Mucosa of rectum (tissue), 2 donors: ENCODE data around the gene CCL28.
"Not testable (repeated sequence)": the region's sequence is repeated elsewhere in the genome, so short reads cannot be mapped to it uniquely, and the experiment has no call there.

Source experiments
- H3K27ac ChIP-seq, 2 donors: one replicate each; pipeline ENCODE4 v1.7.0; 2013; ENCODE audit warnings: inconsistent platforms in 2 of 2, low read depth in 2 of 2, low read length in 2 of 2
- H3K27me3 ChIP-seq, 2 donors: one replicate each; pipeline ENCODE4 v1.7.0; 2013; ENCODE audit warnings: low read length in 2 of 2; ENCODE audit not compliant: control insufficient read depth in 2 of 2, insufficient read depth in 2 of 2
- H3K36me3 ChIP-seq, 2 donors: one replicate each; pipeline ENCODE4 v1.7.0; 2013; ENCODE audit warnings: low read length in 2 of 2; ENCODE audit not compliant: control insufficient read depth in 2 of 2, insufficient read depth in 2 of 2
- H3K4me1 ChIP-seq, 2 donors: one replicate each; pipeline ENCODE4 v1.7.0; 2013; ENCODE audit warnings: low read length in 2 of 2, mild to moderate bottlenecking in 1 of 2; ENCODE audit not compliant: control insufficient read depth in 2 of 2, insufficient read depth in 2 of 2
- H3K4me3 ChIP-seq, 2 donors: one replicate each; pipeline ENCODE4 v1.7.0; 2013; ENCODE audit warnings: low read length in 2 of 2
- H3K9ac ChIP-seq, 2 donors: one replicate each; pipeline ENCODE4 v1.7.0; 2013; ENCODE audit warnings: low read length in 2 of 2, low read depth in 1 of 2, mild to moderate bottlenecking in 1 of 2
- H3K9me3 ChIP-seq, 2 donors: one replicate each; pipeline ENCODE4 v1.7.0; 2013; ENCODE audit warnings: low read length in 2 of 2; ENCODE audit not compliant: control insufficient read depth in 2 of 2
- donor health status: healthy.
- donor health status: Normal muscosa, but diverticular disease.

Gene CCL28

GRCh38 chr5:43376496-43377140, 35.6 kb downstream of the CCL28 start:
- Histone ChIP-seq H3K9ac (no peak overlapping the region), H3K9me3 (no peaks in the 10 kb centered on the region), H3K4me1 (no peaks in the 10 kb centered on the region), H3K36me3 (peaks cover 13 to 17% of the 10 kb centered on the region in 2 donors), H3K27me3 (no peaks in the 10 kb centered on the region), H3K4me3 (no peak overlapping the region), H3K27ac (no peak overlapping the region)

GRCh38 chr5:43371821-43372220, 40.4 kb downstream of the CCL28 start:
- no peak overlapping the region for H3K4me3 ChIP-seq
- H3K27ac ChIP-seq = no peak overlapping the region
- peaks cover 11 to 12% of the 10 kb centered on the region in 2 donors for H3K36me3 ChIP-seq
- H3K4me1 ChIP-seq = no peaks in the 10 kb centered on the region
- no peaks in the 10 kb centered on the region for H3K27me3 ChIP-seq
- no peak overlapping the region for H3K9ac ChIP-seq
- H3K9me3 ChIP-seq = no peaks in the 10 kb centered on the region

- H3K9ac ChIP-seq = no peak overlapping the region
- no peak overlapping the region for H3K4me3 ChIP-seq
- H3K27ac ChIP-seq = no peak overlapping the region
- H3K27me3 ChIP-seq = no peaks in the 10 kb centered on the region
- H3K4me1 ChIP-seq = no peaks in the 10 kb centered on the region
- H3K36me3 ChIP-seq = peaks cover 2 to 6% of the 10 kb centered on the region in 2 donors
- no peaks in the 10 kb centered on the region for H3K9me3 ChIP-seq
These were observed 41.8 kb downstream of the CCL28 start for GRCh38 chr5:43370352-43370751.

GRCh38 chr5:43369651-43370050, 42.5 kb downstream of the CCL28 start:
- peaks cover 2 to 6% of the 10 kb centered on the region in 2 donors for H3K36me3 ChIP-seq
- H3K9me3 ChIP-seq = no peaks in the 10 kb centered on the region
- H3K27ac ChIP-seq = no peak overlapping the region
- H3K27me3 ChIP-seq = no peaks in the 10 kb centered on the region
- H3K4me3 ChIP-seq = no peak overlapping the region
- H3K4me1 ChIP-seq = no peaks in the 10 kb centered on the region
- H3K9ac ChIP-seq = no peak overlapping the region

GRCh38 chr5:43367909-43368669, 44.1 kb downstream of the CCL28 start:
- Histone ChIP-seq H3K27ac (no peak overlapping the region), H3K4me1 (no peaks in the 10 kb centered on the region), H3K9me3 (no peaks in the 10 kb centered on the region), H3K36me3 (peaks cover 0 to 2% of the 10 kb centered on the region in 2 donors), H3K4me3 (no peak overlapping the region), H3K27me3 (no peaks in the 10 kb centered on the region), H3K9ac (no peak overlapping the region)

GRCh38 chr5:43367453-43367852, 44.7 kb downstream of the CCL28 start:
- Histone ChIP-seq H3K9ac (no peak overlapping the region), H3K36me3 (peaks cover 0 to 2% of the 10 kb centered on the region in 2 donors), H3K27me3 (no peaks in the 10 kb centered on the region), H3K9me3 (no peaks in the 10 kb centered on the region), H3K27ac (no peak overlapping the region), H3K4me3 (no peak overlapping the region), H3K4me1 (no peaks in the 10 kb centered on the region)

GRCh38 chr5:43366680-43367246, 45.4 kb downstream of the CCL28 start:
- not testable (repeated sequence) for H3K27ac ChIP-seq, H3K9ac ChIP-seq, H3K4me3 ChIP-seq, H3K9me3 ChIP-seq, H3K27me3 ChIP-seq, H3K36me3 ChIP-seq, H3K4me1 ChIP-seq

- H3K9ac ChIP-seq, H3K4me3 ChIP-seq, H3K27ac ChIP-seq: not testable (repeated sequence)
These were observed 47.0 kb downstream of the CCL28 start for GRCh38 chr5:43365155-43365554.

GRCh38 chr5:43363445-43364152, 48.6 kb downstream of the CCL28 start:
- Histone ChIP-seq H3K9ac (no peak overlapping the region), H3K9me3 (peaks cover 0 to 3% of the 10 kb centered on the region in 2 donors), H3K4me3 (no peak overlapping the region), H3K27ac (no peak overlapping the region), H3K36me3 (peaks cover 0 to 2% of the 10 kb centered on the region in 2 donors), H3K27me3 (no peaks in the 10 kb centered on the region), H3K4me1 (no peaks in the 10 kb centered on the region)

More at GRCh38 chr5:43365155-43365554, 47.0 kb downstream of the CCL28 start:
- H3K9me3 ChIP-seq, H3K36me3 ChIP-seq, H3K4me1 ChIP-seq, H3K27me3 ChIP-seq: not testable (repeated sequence)
